NCI-H2029 (cell line): ENCODE data around the gene FHIT.
"Not testable (repeated sequence)": the region's sequence is repeated elsewhere in the genome, so short reads cannot be mapped to it uniquely, and the experiment has no call there.

Source experiments
- DNase-seq: peaks from one replicate; lab custom pipeline; 2025; lab: John Stamatoyannopoulos, UW

FHIT gene

DNA sequence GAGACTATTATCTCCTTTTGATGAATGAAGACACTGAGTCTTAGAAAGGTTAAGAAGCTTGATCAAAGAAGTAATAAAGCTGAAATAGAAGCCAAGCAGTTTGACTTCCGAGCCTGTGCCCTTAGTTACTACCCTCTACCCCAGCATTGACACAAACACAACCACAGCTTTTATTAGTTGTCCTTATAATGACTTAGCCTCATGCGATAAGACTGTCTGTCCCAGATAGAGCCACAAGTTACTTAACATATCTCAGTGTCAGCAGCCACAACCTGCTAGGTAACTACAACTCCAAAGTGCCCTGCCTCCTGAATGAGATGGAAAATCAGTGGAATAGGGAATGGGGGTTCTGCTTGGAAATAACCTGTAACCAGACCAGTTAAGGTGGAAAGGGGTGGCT, 1419.9 kb downstream of the FHIT start:
- no peak for DNase-seq

DNA sequence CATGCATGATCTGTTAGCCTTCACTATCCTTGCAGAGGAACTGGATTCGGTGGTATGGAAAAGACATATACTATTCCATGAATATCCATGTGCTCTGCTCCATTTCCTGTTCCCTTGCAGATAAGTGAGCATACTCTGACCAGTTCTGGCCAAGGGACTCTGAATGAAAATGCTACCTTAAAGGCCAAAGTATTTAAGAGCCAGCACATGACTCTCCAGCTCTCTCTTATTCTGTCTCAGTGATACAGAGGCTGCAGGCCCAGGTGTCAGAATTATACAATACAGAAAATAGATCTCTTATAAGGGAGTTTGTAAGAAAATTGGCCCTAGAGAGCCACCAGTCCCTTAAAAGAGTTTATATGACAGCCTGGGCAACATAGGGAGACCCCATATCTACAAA, 1421.7 kb downstream of the FHIT start:
- no peak for DNase-seq

- no peak for DNase-seq
Observed at GRCh38 chr3:59824876-59825275, 1426.4 kb downstream of the FHIT start.

DNA sequence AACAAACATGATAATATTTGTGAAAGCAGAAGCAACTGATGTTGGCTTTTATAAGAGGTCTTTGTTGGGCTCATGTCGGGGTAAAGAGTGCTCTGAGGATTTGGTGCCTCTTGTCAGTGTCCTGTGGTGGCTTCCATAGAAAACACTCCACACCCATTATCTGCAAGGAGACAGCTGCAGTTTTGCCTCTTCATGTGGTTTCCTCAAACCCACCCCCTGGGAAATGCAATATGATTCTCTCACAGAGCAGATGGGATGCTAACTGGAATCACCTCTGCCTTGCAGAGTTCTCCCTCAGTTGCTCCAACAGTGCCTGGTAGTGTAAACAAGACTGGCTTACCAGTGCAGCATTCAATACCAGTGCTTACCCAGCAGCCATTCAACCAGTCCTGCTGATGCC, 1430.0 kb downstream of the FHIT start:
- no peak for DNase-seq

GRCh38 chr3:59820352-59820934, 1430.8 kb downstream of the FHIT start:
- no peak for DNase-seq

DNA sequence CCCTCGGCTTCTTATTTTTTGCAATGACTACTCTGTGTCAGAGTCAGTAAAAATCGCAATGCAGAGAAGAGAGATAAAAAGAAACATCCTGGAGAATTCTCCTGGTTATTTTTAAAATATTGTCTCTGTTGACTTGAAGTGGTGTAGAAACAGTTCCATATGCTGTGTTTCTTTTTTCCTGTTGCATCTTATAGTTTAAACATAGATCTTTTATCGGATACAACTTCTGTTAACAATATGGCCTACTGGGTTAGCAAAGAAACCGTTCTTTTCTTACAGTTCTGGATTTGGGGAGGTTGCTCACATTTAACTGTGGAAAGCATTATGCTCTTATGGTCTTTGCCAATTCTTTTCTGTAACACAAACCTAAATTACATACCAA, 1432.3 kb downstream of the FHIT start:
- DNase-seq: no peak

DNA sequence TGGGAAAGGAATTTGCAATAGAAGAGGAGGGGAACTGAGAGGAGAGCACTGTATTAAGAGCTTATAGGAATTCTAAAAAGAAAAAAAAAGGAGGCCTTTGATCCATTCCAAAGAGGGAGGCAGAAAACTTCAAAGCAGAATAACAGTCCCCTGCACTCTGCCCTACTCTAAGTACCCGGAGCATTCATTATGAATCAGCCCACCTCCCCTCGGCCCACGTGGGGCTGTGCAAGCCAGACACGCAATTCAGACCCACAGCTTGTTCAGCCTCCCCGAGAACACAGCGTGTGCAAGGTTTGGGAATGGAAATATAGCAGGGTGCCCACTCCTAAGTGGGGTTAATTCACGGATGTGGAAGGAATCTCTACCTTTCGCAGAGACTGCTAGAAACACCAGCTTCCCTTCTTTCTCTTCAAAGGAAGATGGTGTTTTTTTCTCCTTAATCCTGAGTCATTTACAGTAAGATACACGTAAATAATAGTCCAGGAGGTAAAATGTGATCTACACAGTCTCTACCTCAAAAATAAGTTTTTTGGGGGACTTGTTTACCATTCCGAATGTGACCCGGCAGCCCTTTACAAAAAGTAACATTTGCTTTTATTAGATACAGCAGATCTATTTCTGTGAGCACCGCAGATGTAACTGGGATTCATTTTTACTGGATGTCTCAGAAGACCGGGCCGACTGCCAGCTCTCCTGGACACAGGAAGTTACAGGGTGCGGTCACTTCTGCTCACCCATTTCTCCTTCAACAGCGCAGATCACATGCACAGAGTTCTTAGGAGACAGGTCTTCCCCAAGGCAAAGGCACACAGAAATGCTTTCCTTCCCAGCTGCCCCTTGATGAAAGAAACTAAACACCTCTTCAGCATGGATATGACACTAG, 1433.0 kb downstream of the FHIT start:
- peak; percentile 12 for DNase-seq

- no peak for DNase-seq
Observed at GRCh38 chr3:59817511-59817910, 1433.7 kb downstream of the FHIT start.

- peak; percentile 62 for DNase-seq
Observed at GRCh38 chr3:59816312-59816711, 1434.9 kb downstream of the FHIT start.

DNA sequence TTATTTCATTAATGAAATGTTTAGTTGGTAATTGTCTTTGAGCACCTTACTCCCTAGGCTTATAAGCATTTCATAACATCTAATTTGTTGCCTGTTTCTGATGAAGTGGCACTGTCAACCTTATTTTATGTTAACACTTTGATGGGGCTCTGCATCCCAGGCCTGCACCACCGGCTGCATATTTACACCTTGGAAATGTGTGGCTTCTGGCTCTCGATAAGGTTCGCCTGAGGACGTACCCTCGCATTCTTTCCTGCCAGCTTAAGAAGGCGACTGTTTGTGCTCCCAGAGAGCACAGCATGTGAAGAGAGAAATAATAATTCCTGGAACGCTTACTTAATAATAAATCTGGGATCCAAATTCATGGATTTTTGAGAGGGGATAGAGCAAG, 1438.1 kb downstream of the FHIT start:
- DNase-seq: no peak

- no peak for DNase-seq
Observed at GRCh38 chr3:59812237-59813147, 1438.8 kb downstream of the FHIT start.

- DNase-seq: no peak
Observed at GRCh38 chr3:59811160-59811559, 1440.1 kb downstream of the FHIT start.

DNA sequence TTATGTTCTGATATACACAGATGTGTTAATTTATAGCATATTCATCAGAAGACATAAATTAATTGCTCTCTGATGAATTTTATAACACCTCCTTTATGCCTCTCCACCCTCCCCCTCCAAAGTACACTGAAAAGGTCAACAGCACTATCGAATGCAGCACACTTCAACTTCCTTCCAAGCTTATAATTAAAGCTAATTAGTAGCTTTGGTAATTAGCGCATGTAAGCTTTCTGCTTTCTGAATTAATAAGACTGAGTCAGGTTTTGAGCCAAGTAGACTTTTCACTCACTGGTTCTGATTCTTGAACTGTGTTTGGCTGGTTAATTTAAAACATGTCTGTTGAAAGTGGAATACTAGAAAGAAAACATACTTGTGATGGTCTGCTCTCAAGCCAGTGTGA, 1440.6 kb downstream of the FHIT start:
- DNase-seq: no peak

DNA sequence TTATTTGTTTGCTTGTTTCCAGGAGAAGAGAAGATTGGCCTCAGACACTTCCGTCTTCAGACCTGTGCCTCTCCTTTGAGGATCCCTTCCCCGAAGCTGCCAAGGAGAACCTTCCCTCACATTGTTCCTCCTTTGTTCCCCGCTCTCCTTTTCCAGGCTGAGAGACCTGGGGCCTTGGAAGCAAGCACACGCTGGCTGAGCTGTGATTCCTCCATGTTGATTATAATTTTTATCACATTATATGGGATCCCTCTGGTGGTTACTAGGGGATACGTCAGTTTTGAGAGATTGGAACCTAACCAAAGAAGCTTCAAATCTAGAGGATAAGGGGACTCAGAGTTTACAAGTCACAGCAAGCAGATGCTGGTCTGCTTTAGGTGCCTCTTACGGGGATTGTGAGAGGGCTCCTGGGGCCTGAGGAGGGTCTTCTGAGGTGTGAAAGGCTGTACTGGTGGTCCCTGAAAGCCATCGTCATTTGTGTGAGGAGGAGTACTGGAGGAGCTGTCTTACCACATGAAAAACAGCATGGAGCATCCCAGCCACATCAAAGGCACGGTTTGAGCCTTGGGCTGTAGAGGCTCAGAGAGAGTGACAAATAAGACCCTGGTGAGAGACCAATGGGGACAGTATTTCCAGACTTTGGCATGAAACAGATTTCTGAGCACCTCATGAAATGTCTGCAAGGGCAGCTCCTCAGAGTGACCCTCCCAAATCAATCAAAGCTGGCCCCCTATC, 1441.4 kb downstream of the FHIT start:
- DNase-seq: no peak

- peak; percentile 11 for DNase-seq
Observed at GRCh38 chr3:59809016-59809415, 1442.2 kb downstream of the FHIT start.

DNA sequence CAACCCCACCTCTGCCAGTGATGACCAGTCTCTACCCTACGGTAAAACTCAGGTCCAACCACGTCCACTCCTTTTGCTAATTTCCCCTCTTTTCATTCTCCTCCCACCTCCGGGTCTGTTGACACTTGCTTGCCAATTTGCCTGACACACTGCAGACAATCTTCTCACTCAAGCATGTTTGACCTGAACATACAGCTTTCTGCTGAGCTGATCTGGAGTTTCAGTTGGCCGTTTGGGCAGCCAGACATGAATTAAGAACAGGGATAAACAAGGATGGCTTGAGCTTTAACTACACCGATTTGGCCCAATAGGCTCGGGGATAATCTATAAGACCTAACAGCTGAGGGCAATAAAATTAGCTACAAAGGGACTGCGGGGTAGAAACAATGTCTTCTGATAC, 1442.8 kb downstream of the FHIT start:
- DNase-seq: no peak

DNA sequence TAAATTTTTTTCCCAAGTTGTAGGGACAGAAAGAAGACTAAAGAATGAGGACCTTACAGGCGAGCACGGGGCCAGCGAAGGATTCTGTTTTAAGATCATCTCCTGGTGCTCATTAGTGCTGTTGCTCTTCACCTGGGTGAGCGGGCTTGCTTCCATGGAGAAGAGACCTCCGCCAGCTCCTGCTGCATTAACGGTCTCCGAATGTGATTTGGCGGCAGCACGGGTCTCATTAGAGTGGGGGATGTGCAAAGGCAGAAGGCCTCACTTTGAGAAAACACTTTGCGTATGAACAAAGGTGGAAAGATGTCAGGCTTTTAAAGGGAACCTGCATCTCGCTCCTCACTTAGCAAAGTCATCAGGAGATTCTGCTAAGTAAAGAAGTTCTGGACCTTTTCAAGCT, 1448.0 kb downstream of the FHIT start:
- no peak for DNase-seq

- DNase-seq: not testable (repeated sequence)
Observed at GRCh38 chr3:59802453-59802852, 1448.8 kb downstream of the FHIT start.

- no peak for DNase-seq
Observed at GRCh38 chr3:59802045-59802444, 1449.2 kb downstream of the FHIT start.

DNA sequence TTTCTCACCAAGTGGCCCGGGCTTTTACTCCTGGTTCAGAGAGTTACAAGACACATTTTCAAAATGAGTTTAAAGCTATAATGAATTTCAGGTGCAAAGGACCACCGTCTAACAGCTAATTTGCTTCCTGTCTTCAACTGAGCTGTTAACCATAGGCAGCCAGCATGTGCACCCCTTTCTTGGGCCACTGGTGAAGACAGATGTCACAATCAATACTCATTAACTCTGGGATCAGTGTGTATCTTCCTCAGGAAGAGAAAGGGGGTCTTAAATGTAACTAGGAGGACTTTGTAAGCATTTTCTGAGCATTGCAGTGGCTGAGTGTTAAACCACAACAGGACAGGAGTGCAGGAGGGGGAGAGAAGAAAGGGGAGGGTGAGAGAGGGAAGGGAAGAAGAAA, 1450.8 kb downstream of the FHIT start:
- no peak for DNase-seq

DNA sequence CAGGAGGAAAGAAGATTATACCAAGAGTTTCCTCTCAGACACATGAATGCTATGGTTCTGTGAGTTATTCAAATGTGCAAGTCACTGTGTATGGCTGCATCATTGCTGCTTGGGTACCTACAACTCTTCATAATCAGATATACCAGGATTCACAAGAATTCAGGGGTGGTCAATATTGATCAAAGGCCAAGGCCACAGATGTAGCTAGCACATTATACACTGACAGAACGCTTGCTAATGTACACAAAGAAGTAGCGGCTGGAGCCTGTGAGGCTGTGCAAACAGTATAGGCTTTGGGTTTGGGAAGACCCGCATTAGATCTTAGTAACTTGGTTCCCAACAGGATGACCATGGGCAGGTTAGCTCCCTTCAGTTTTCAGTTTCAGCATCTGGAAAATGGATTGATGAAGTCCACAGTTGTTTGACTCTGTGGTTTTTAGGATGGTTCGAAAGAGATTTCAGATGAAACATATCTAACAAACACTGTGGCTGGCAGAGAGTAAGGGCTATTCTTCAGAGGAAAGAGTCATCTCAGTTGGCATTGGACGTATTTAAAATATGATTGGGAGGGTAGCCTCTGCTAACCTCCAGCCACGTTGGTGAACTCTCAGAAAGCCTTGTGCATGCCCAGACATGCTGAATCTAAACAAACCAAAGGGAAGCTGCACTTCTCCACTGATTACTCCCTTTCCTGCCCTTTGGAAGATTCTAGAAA, 1452.7 kb downstream of the FHIT start:
- DNase-seq: no peak
